ENCODE results near the gene MPRIP.

The MPRIP gene

GRCh38 chr17:17028059-17028877 is 14.0 kb upstream of the MPRIP start (continued):
- TF ChIP-seq ZNF692 (tag by site-specific recombination; IDR thresholded peaks at IDR 0.05) (peak; percentile 28; the same call in 1 of the 2 replicates), TSHZ1 (tag by site-specific recombination; IDR thresholded peaks at IDR 0.05; ENCODE audit: borderline replicate concordance) (no peak), KLF7 (tag by site-specific recombination; IDR thresholded peaks at IDR 0.05; ENCODE audit: borderline replicate concordance) (peak; percentile 91; the same call in 1 of the 2 replicates), KLF1 (tag by site-specific recombination; IDR thresholded peaks at IDR 0.05) (peak; percentile 100), ZBTB44 (tag by site-specific recombination; IDR thresholded peaks at IDR 0.05) (no peak), ZIC2 (tag by site-specific recombination; IDR thresholded peaks at IDR 0.05) (0 out of 2 replicates have a peak, but pooled peaks have one; percentile 3), ZEB2 (tag by site-specific recombination; IDR thresholded peaks at IDR 0.05) (0 out of 2 replicates have a peak, but pooled peaks have one; percentile 25), KLF8 (tag by site-specific recombination; IDR thresholded peaks at IDR 0.05) (peak; percentile 34; the same call in 1 of the 2 replicates), PRDM4 (tag by site-specific recombination; IDR thresholded peaks at IDR 0.05) (no peak), OVOL3 (tag by site-specific recombination; IDR thresholded peaks at IDR 0.05) (no peak), KLF9 (tag by site-specific recombination; IDR thresholded peaks at IDR 0.05; ENCODE audit: low read depth) (peak; percentile 82), KLF17 (tag by site-specific recombination; IDR thresholded peaks at IDR 0.05) (peak; percentile 75; the same call in 1 of the 2 replicates), ZBTB7A (tag by site-specific recombination; IDR thresholded peaks at IDR 0.05; ENCODE audit: low read depth) (no peak), ZNF362 (tag by site-specific recombination; IDR thresholded peaks at IDR 0.05) (peak; percentile 50; the same call in 1 of the 2 replicates), ZNF529 (tag by site-specific recombination; IDR thresholded peaks at IDR 0.05; ENCODE audit: insufficient replicate concordance) (no peak), ZNF473 (tag by site-specific recombination; IDR thresholded peaks at IDR 0.05) (no peak), ZNF274 (IDR thresholded peaks at IDR 0.05; ENCODE audit: low read length) (no peak), ZNF274 (tag by site-specific recombination; IDR thresholded peaks at IDR 0.05; ENCODE audit: borderline replicate concordance) (no peak), GLIS1 (tag by site-specific recombination; IDR thresholded peaks at IDR 0.05) (peak; percentile 23; the same call in 1 of the 2 replicates), ZNF600 (tag by site-specific recombination; IDR thresholded peaks at IDR 0.05) (0 out of 2 replicates have a peak, but pooled peaks have one; percentile 19), ZNF558 (tag by site-specific recombination; IDR thresholded peaks at IDR 0.05) (no peak), ZNF335 (tag by site-specific recombination; conservative IDR thresholded peaks at IDR 0.05) (peak; percentile 77), ZFHX2 (tag by site-specific recombination; conservative IDR thresholded peaks at IDR 0.05) (no peak), ZFP69B (tag by site-specific recombination; IDR thresholded peaks at IDR 0.05) (peak; percentile 93)
